Fibroblast of lung (primary cell): ENCODE results near the gene STK10.

Experiments used
- CTCF ChIP-seq, 2 donors: IDR thresholded peaks in 1 of 2; conservative IDR thresholded peaks in 1 of 2; 1 replicate in 1 of 2; 2 replicates in 1 of 2; pipeline ENCODE4 v1.5.1; 2011 to 2012; ENCODE audit warnings: low read length in 2 of 2, control low read depth in 1 of 2, inconsistent platforms in 1 of 2, low read depth in 1 of 2, mild to moderate bottlenecking in 1 of 2
- EZH2 ChIP-seq: IDR thresholded peaks from 2 replicates; pipeline ENCODE4 v1.5.1; 2012; ENCODE audit warnings: low read length, control low read depth, mild to moderate bottlenecking; ENCODE audit errors: missing control alignments

- TF ChIP-seq CTCF (conservative IDR thresholded peaks at IDR 0.05 in 1 of 2, IDR thresholded peaks at IDR 0.05 in 1 of 2; ENCODE audit: low read depth in 1 of 2, low read length in 2 of 2) (no peak), EZH2 (no peak)
Measured at GRCh38 chr5:172003746-172004145, 184.3 kb downstream of the STK10 start.
